Neural crest cell (in vitro differentiated cells): Measurements from ENCODE around the gene CCZ1B. TPM values are rescaled to one million over a fixed set of nuclear protein-coding genes. Genes with fewer than 3 reads are reported as not detected.
"Not testable (repeated sequence)": the region's sequence is repeated elsewhere in the genome, so short reads cannot be mapped to it uniquely, and the experiment has no call there.

Source experiments
- DNase-seq: peaks from one replicate; pipeline ENCODE4 v3.0.0; 2021; ENCODE audit warnings: low read depth, mixed read lengths, low spot score
- H3K27ac Mint-ChIP-seq: one replicate; pipeline ENCODE4 v1.8.0; 2021; ENCODE audit warnings: mild to moderate bottlenecking, mixed read lengths; ENCODE audit not compliant: unreplicated experiment
- H3K27me3 Mint-ChIP-seq: 2 replicates; pipeline ENCODE4 v1.8.0; 2021; ENCODE audit warnings: low read depth, mild to moderate bottlenecking, mixed read lengths
- H3K36me3 Mint-ChIP-seq: 2 replicates; pipeline ENCODE4 v1.8.0; 2021; ENCODE audit warnings: low read depth, mild to moderate bottlenecking, mixed read lengths
- H3K4me1 Mint-ChIP-seq: 2 replicates; pipeline ENCODE4 v1.8.0; 2021; ENCODE audit warnings: mixed read lengths
- H3K4me3 Mint-ChIP-seq: one replicate; pipeline ENCODE4 v1.8.0; 2021; ENCODE audit warnings: mild to moderate bottlenecking, mixed read lengths
- H3K9me3 Mint-ChIP-seq: 2 replicates; pipeline ENCODE4 v1.8.0; 2021; ENCODE audit warnings: mixed read lengths
- CTCF ChIP-seq: fragments of 200-600 bp; sonication (generic); conservative IDR thresholded peaks from 2 replicates; pipeline ENCODE4 v1.5.0; 2021; ENCODE audit warnings: antibody characterized with exemption, mild to moderate bottlenecking
- total RNA-seq: library from RNA; stranded (reverse); gene quantifications from 2 replicates; pipeline ENCODE4 v1.2.1, GENCODE V29; 2021

Gene CCZ1B
- total RNA-seq, 1 donor from 2014 or later = 55.8 TPM

- TF ChIP-seq CTCF = peak; percentile 20
- H3K9me3 Mint-ChIP-seq, H3K4me1 Mint-ChIP-seq, H3K27ac Mint-ChIP-seq, H3K36me3 Mint-ChIP-seq, DNase-seq: not testable (repeated sequence)
- Mint-ChIP-seq H3K27me3 (peaks cover 21% of the 10 kb centered on the region), H3K4me3 (peak overlapping the region; percentile 85)
Observed at GRCh38 chr7:6855563-6856131, 29.6 kb upstream of the CCZ1B start.

GRCh38 chr7:6854747-6855562 is 28.9 kb upstream of the CCZ1B start:
- not testable (repeated sequence) for H3K4me1 Mint-ChIP-seq, DNase-seq, H3K36me3 Mint-ChIP-seq, H3K9me3 Mint-ChIP-seq, H3K27ac Mint-ChIP-seq
- peak overlapping the region; percentile 66 for H3K4me3 Mint-ChIP-seq
- peaks cover 21% of the 10 kb centered on the region for H3K27me3 Mint-ChIP-seq

- peaks cover 21% of the 10 kb centered on the region for H3K27me3 Mint-ChIP-seq
- not testable (repeated sequence) for H3K36me3 Mint-ChIP-seq, H3K9me3 Mint-ChIP-seq, DNase-seq, H3K4me1 Mint-ChIP-seq, H3K27ac Mint-ChIP-seq
- peak overlapping the region; percentile 47 for H3K4me3 Mint-ChIP-seq
Observed at GRCh38 chr7:6853681-6854080, 27.6 kb upstream of the CCZ1B start.

- H3K36me3 Mint-ChIP-seq, DNase-seq, H3K4me1 Mint-ChIP-seq, H3K9me3 Mint-ChIP-seq, H3K27ac Mint-ChIP-seq, H3K4me3 Mint-ChIP-seq: not testable (repeated sequence)
- peaks cover 15% of the 10 kb centered on the region for H3K27me3 Mint-ChIP-seq
Observed at GRCh38 chr7:6849127-6849526, 23.1 kb upstream of the CCZ1B start.

GRCh38 chr7:6847751-6848150 is 21.7 kb upstream of the CCZ1B start:
- not testable (repeated sequence) for H3K27ac Mint-ChIP-seq, H3K9me3 Mint-ChIP-seq, H3K36me3 Mint-ChIP-seq

GRCh38 chr7:6845971-6846449 is 19.9 kb upstream of the CCZ1B start:
- peaks cover 26% of the 10 kb centered on the region for H3K27me3 Mint-ChIP-seq
- H3K4me3 Mint-ChIP-seq, DNase-seq, H3K9me3 Mint-ChIP-seq, H3K36me3 Mint-ChIP-seq, H3K27ac Mint-ChIP-seq: not testable (repeated sequence)
- H3K4me1 Mint-ChIP-seq = peaks cover 17% of the 10 kb centered on the region

More at GRCh38 chr7:6847751-6848150, 21.7 kb upstream of the CCZ1B start:
- H3K4me1 Mint-ChIP-seq = peaks cover 17% of the 10 kb centered on the region
- peaks cover 18% of the 10 kb centered on the region for H3K27me3 Mint-ChIP-seq
- H3K4me3 Mint-ChIP-seq, DNase-seq: not testable (repeated sequence)

- Mint-ChIP-seq H3K27me3 (peaks cover 33% of the 10 kb centered on the region), H3K27ac (peak overlapping the region; percentile 61), H3K4me1 (peaks cover 17% of the 10 kb centered on the region)
- not testable (repeated sequence) for DNase-seq, H3K36me3 Mint-ChIP-seq, H3K9me3 Mint-ChIP-seq, H3K4me3 Mint-ChIP-seq
Observed at GRCh38 chr7:6843654-6844053, 17.6 kb upstream of the CCZ1B start.

GRCh38 chr7:6843092-6843491 is 17.0 kb upstream of the CCZ1B start:
- H3K9me3 Mint-ChIP-seq, H3K4me3 Mint-ChIP-seq, DNase-seq, H3K36me3 Mint-ChIP-seq: not testable (repeated sequence)
- peaks cover 27% of the 10 kb centered on the region for H3K27me3 Mint-ChIP-seq
- H3K27ac Mint-ChIP-seq = peak overlapping the region; percentile 61
- H3K4me1 Mint-ChIP-seq = peaks cover 17% of the 10 kb centered on the region

GRCh38 chr7:6842278-6842921 is 16.3 kb upstream of the CCZ1B start:
- not testable (repeated sequence) for H3K9me3 Mint-ChIP-seq, DNase-seq, H3K27ac Mint-ChIP-seq, H3K36me3 Mint-ChIP-seq, H3K4me3 Mint-ChIP-seq
- Mint-ChIP-seq H3K27me3 (peaks cover 29% of the 10 kb centered on the region), H3K4me1 (peaks cover 17% of the 10 kb centered on the region)

- peaks cover 52% of the 10 kb centered on the region for H3K27me3 Mint-ChIP-seq
- H3K4me1 Mint-ChIP-seq, DNase-seq, H3K4me3 Mint-ChIP-seq, H3K9me3 Mint-ChIP-seq, H3K27ac Mint-ChIP-seq, H3K36me3 Mint-ChIP-seq: not testable (repeated sequence)
Observed at GRCh38 chr7:6837081-6837480, 11.0 kb upstream of the CCZ1B start.

GRCh38 chr7:6835521-6835920 is 9.4 kb upstream of the CCZ1B start:
- H3K27me3 Mint-ChIP-seq = peaks cover 60% of the 10 kb centered on the region
- H3K4me3 Mint-ChIP-seq, H3K9me3 Mint-ChIP-seq, H3K27ac Mint-ChIP-seq, H3K4me1 Mint-ChIP-seq, H3K36me3 Mint-ChIP-seq, DNase-seq: not testable (repeated sequence)
